ENCODE results near the gene REM2.
"Not testable (repeated sequence)": the region's sequence is repeated elsewhere in the genome, so short reads cannot be mapped to it uniquely, and the experiment has no call there.

The REM2 gene

GRCh38 chr14:22848351-22849164 lies 34.5 kb upstream of the REM2 start:
- DNase-seq (ENCODE audit: low read depth in 3 of 3), result no peak

DNA sequence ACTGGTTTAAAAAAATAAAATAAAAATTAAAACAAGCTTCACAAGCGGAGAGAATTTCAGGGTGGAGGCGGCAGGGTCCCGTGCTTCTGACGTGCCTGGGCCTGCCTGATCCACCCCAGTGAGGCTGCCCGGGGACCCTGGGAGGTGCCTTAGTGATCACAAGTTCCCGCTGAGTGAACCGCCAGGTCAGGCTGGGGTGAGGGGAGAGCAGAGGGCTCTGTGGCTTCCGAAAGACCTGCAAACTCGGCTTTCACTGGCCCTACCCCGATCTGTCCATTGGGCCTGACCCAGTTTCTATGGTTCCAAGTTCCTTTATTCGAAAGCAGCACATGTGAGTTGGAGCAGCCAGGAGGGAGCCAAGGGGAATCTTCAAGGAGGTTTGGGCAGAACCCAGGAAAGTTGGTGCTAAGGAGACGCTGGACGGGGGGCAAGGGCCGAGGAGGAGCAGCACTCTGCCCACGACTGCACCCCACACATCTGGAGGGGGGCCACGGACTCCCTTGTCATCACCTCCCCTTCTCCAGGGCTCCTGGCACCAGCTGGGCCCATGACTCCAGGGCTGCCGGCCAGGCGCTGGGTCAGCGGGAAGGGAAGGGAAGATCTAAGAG lies 33.7 kb upstream of the REM2 start:
- DNase-seq (ENCODE audit: low read depth in 3 of 3), result no peak

- DNase-seq (ENCODE audit: low read depth in 3 of 3), result no peak
These were observed 31.9 kb upstream of the REM2 start for GRCh38 chr14:22850944-22851764.

GRCh38 chr14:22852178-22852577 lies 30.8 kb upstream of the REM2 start:
- not testable (repeated sequence) for DNase-seq (ENCODE audit: low read depth in 3 of 3)

GRCh38 chr14:22852599-22852939 lies 30.5 kb upstream of the REM2 start:
- no peak for DNase-seq (ENCODE audit: low read depth in 3 of 3)

- DNase-seq (ENCODE audit: low read depth in 3 of 3), result peak; percentile 85 to 96 (median 85)
These were observed 29.9 kb upstream of the REM2 start for GRCh38 chr14:22852940-22853767.

GRCh38 chr14:22854296-22854695 lies 28.7 kb upstream of the REM2 start:
- not testable (repeated sequence) for DNase-seq (ENCODE audit: low read depth in 3 of 3)

DNA sequence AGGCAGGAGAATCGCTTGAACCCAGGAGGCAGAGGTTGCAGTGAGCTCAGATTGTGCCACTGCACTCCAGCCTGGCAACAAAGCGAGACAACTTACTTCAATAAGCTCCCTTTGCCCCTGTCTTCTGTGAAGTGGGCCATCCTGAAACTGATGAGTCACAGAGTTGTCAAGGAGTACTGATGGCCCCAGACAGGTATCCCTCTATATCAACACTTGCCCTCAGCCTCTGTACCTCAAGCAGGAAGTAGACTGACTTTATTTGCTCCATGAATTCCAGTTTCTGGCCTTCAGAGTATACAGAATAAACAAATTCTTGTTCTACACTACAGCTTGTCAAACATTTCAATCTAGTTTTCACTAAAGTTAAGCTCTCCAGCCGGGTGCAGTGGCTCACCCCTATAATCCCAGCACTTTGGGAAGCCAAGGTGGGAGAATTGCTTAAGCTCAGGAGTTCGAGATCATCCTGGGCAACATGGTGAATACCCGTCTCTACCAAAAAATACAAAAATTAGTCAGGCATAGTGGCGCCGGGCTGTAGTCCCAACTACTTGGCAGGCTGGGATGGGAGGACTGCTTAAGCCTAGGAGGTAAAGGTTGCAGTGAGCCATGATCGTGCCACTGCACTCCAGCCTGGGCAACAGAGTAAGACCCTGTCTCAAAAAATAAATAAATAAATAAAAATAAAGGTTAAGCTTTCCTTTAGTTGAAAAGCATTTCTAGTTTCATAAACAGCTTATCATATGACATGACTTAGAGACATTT lies 27.9 kb upstream of the REM2 start:
- DNase-seq (ENCODE audit: low read depth in 3 of 3), result no peak

DNA sequence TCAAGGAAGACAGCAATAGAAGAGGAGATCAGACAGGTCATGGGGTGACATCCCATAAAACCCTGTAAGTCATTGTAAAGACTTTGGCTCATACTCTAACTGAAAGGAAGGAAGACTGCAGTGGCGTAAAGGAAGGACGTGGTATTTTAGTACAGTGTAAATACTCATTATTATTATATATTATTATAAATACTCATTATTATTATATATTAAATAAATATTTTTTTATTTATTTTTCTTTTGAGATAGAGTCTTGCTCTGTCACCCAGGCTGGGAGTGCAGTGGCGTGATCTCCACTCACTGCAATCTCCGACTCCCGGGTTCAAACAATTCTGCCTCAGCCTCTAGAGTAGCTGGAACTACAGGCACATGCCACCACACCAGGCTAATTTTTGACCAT lies 26.6 kb upstream of the REM2 start:
- no peak for DNase-seq (ENCODE audit: low read depth in 3 of 3)

GRCh38 chr14:22860377-22860776 lies 22.6 kb upstream of the REM2 start:
- not testable (repeated sequence) for DNase-seq (ENCODE audit: low read depth in 3 of 3)

- DNase-seq (ENCODE audit: low read depth in 3 of 3), result no peak
These were observed 21.4 kb upstream of the REM2 start for GRCh38 chr14:22861651-22862050.

DNA sequence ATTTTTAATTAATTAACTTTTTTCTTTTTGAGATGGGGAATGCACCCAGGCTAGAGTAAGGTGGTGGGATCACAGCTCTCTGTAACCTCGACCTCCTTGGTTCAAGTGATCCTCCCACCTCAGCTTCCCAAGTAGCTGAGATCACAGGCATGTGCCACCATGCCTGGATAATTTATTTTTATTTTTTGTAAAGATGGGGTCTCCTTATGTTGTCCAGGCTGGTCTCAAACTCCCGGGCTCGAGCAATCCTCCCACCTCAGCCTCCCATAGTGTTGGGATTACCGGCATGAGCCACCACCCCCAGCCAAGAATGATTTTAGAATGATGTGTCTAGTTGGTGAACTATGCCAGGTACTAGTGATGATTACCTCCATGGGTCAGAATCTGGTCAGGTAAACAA lies 18.0 kb upstream of the REM2 start:
- DNase-seq (ENCODE audit: low read depth in 3 of 3), result no peak

DNA sequence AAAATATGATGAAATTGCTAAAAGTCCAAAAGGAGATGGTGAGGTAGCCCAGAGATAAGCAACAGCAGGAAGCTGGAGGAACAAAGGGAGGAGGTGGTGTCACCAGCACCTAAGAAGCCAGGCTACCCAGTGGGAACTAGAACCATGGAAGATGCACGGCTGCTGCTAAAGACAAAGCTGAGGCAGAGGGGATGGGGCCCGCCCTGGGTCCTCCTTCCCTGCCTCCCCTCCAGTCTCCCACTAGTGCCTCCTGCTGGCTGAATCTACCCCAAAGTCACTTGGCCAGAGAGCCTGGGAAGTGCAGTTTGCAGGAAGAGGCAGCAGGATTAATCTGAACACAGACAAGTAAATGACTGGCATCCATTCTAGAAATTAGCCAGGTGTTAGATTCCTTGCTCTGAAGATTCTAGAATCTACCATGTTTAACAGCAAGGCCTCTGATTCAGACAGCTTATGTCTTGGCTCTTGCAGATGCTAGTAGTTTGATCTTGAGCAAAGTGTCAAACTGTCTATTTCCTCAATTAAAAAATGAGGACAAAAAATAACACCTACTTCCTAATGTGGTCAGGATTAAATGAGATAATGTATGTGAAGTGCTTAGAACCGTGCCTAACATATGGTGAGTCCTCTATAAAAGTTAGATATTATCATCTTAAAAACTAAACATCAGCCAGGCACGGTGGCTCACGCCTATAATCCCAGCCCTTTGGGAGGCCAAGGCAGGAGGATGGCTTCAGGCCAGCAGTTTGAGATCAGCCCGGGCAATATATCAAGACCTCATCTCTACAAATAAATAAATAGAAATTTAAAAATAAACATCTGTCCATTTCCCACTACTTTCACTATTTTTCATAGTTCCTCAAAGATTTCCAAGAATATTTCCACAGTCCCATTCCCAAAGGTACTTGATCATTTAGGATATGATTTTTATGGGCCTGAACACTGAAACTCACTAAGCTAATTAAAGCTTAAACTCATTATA lies 17.3 kb upstream of the REM2 start:
- no peak for DNase-seq (ENCODE audit: low read depth in 3 of 3)

DNA sequence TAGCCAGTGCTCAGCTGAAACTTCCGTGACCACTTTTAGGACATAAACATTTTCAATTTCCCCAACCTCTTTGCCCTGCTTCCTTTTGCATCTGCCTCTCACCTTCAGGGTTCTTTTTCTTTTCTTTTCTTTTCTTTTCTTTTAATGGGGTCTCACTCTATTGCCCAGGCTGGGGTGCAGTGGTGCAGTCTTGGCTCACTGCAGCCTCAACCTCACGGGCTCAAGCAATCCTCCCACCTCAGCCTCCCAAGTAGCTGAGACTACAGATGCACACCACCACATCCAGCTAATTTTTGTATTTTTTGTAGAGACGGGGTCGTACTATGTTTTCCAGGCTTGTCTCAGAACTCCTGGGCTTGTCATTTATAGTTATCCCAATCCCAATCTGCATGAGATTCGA lies 16.1 kb upstream of the REM2 start:
- DNase-seq (ENCODE audit: low read depth in 3 of 3), result no peak

DNA sequence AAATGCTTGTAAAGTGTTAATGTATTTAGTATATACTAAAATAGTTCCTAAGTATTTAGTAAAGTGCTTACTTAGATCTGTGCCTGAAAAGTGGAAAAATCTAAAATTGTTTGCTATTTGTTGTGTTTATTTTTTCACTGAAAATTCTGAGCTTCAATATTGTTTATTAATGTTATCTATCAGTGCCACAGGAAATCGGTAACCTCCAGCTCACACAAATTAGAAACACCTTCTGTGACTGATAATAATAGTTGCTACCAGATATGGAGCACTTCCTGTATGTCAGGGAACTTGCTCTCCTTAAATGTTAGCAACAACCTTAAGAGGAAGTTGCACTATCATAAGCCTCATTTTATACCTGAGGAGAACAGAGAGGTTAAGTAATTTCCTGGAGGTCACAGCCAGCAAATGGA lies 12.2 kb upstream of the REM2 start:
- DNase-seq (ENCODE audit: low read depth in 3 of 3), result no peak

- DNase-seq (ENCODE audit: low read depth in 3 of 3), result peak; percentile 60 to 71 (median 68)
These were observed 11.6 kb upstream of the REM2 start, which contains the start of gene LRP10 for GRCh38 chr14:22871224-22872032. Gene LRP10 (plus strand): TSS chr14:22871740. CDS start chr14:22872304, 564 bp downstream.

DNA sequence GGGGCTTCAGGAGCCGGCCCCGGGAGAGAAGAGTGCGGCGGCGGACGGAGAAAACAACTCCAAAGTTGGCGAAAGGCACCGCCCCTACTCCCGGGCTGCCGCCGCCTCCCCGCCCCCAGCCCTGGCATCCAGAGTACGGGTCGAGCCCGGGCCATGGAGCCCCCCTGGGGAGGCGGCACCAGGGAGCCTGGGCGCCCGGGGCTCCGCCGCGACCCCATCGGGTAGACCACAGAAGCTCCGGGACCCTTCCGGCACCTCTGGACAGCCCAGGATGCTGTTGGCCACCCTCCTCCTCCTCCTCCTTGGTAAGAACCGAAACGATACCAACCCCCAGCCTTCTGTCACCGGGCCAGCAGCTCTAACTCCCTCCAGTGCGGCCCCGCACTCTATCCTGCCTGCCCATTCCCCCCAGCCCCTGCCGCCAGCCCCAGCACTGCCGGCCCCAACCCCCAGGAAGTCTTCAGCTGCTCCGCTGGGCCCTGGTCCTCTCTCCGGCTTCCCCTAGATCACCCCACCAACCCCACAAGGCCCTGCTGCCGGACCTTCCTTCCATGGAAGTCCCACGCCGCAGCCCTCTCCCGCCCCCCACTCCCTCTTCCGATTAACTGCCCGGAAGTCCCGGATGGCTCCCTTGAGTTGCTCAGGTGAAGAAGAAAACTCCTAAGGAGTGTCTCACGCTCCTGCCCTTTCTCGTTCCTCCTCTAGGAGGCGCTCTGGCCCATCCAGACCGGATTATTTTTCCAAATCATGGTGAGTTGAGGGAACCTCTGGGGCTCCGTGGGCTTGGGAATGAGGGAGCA lies 10.8 kb upstream of the REM2 start:
- peak; percentile 49 to 52 (median 52) for DNase-seq (ENCODE audit: low read depth in 3 of 3)
